Kidney (tissue), 14 donors: ENCODE results near the gene MAML3. TPM values are rescaled to one million over a fixed set of nuclear protein-coding genes. Genes with fewer than 3 reads are reported as not detected.

Experiments used
- DNase-seq, 5 donors: peaks; one replicate each; pipeline ENCODE4 v3.0.0-alpha.2; 2013 to 2020
- FAIRE-seq: peaks from 2 replicates; lab custom pipeline; 2012; peaks lifted over from hg19 to GRCh38; lab: Jason Lieb, UNC
- H3K27ac ChIP-seq, 2 donors: one replicate each; pipeline ENCODE4 v1.7.0; 2013; ENCODE audit warnings: low read depth in 2 of 2, low read length in 2 of 2, inconsistent platforms in 1 of 2
- H3K27me3 ChIP-seq: one replicate; pipeline ENCODE4 v1.7.1; 2013; ENCODE audit warnings: low read length, inconsistent platforms; ENCODE audit not compliant: control insufficient read depth, insufficient read depth
- H3K36me3 ChIP-seq, 3 donors: one replicate each; pipeline versions ENCODE4 v1.7.0 to v1.7.1; 2013; ENCODE audit warnings: low read length in 3 of 3, control low read depth in 1 of 3, inconsistent platforms in 1 of 3; ENCODE audit not compliant: insufficient read depth in 3 of 3, control insufficient read depth in 2 of 3
- H3K4me1 ChIP-seq, 3 donors: one replicate each; pipeline versions ENCODE4 v1.7.0 to v1.7.1; 2013; ENCODE audit warnings: low read length in 3 of 3, inconsistent platforms in 1 of 3, low read depth in 1 of 3; ENCODE audit not compliant: control insufficient read depth in 2 of 3, insufficient read depth in 2 of 3
- H3K4me3 ChIP-seq, 3 donors: one replicate each; pipeline versions ENCODE4 v1.7.0 to v1.8.1; 2013; ENCODE audit warnings: low read length in 3 of 3, control low read depth in 1 of 3, inconsistent platforms in 1 of 3
- H3K9ac ChIP-seq, 3 donors: one replicate each; pipeline versions ENCODE4 v1.7.0 to v1.7.1; 2013; ENCODE audit warnings: low read length in 3 of 3, control low read depth in 1 of 3, inconsistent platforms in 1 of 3
- H3K9me3 ChIP-seq, 3 donors: one replicate each; pipeline versions ENCODE4 v1.7.0 to v1.7.1; 2013; ENCODE audit warnings: low read length in 3 of 3, control low read depth in 1 of 3, inconsistent platforms in 1 of 3; ENCODE audit not compliant: control insufficient read depth in 2 of 3, insufficient read depth in 1 of 3
- intact Hi-C: fragments of 100-400 bp; cut with DNase I; formaldehyde crosslinking; loops from one replicate; pipeline ENCODE4 v1.11.1; 2022
- polyA plus RNA-seq: library from polyadenylated mRNA; stranded (reverse); fragments of 350-450 nt; fragmentation: Illumina TruSeq; extraction: RNeasy Lipid Tissue Mini Kit (QIAGEN cat#74804); gene quantifications from one replicate; pipeline ENCODE4 v1.2.3, GENCODE V29; 2014; ENCODE audit warnings: low read depth, low replicate concordance; ENCODE audit not compliant: insufficient read depth
- total RNA-seq: library from RNA; stranded (reverse); fragmentation: NEBNext Ultra II Directional; extraction: Animal tissue kit (Norgen Biotek cat#: 25700); gene quantifications from one replicate; pipeline ENCODE4 v1.2.1, GENCODE V29; 2021
- TF ChIP-seq, protein P1 (sequence below): IDR thresholded peaks from 3 replicates; pipeline ENCODE4 v1.5.1; 2012; ENCODE audit warnings: mild to moderate bottlenecking, moderate library complexity, borderline replicate concordance; ENCODE audit not compliant: insufficient read depth; ENCODE audit errors: extremely low read depth
- donor health status: control.
- donor health status: control.
- donor health status: control.
- donor health status: control.
- donor health status: control.
- donor health status: DM: yes; HTN: yes; CAD: no.
- donor health status: Normal renal cell carcinoma (clear cell type).

Gene MAML3
- total and polyA plus RNA-seq, 2 donors from 2014 or later: 1.4 to 10.4 TPM

DNA sequence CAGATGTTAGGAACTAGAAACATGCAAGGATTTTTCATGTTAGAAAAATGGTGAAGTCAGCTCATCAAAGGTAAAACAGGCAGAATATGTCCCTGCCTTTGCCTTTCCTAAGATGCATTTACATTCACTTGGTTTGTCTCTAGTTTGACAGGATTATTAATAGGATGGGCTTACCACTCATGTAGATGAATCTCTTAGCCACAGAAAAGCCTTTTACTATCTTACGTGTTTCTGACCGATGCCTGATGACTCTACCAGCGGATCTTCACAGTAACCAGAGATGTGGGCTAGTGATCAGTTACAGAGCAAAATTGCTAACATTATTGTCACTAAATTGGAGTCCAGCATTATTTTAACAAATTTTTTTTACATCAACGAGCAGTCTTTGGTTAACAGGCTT is 187.6 kb downstream of the MAML3 start:
- TF ChIP-seq, protein P1, sequence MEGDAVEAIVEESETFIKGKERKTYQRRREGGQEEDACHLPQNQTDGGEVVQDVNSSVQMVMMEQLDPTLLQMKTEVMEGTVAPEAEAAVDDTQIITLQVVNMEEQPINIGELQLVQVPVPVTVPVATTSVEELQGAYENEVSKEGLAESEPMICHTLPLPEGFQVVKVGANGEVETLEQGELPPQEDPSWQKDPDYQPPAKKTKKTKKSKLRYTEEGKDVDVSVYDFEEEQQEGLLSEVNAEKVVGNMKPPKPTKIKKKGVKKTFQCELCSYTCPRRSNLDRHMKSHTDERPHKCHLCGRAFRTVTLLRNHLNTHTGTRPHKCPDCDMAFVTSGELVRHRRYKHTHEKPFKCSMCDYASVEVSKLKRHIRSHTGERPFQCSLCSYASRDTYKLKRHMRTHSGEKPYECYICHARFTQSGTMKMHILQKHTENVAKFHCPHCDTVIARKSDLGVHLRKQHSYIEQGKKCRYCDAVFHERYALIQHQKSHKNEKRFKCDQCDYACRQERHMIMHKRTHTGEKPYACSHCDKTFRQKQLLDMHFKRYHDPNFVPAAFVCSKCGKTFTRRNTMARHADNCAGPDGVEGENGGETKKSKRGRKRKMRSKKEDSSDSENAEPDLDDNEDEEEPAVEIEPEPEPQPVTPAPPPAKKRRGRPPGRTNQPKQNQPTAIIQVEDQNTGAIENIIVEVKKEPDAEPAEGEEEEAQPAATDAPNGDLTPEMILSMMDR: no peak
- Histone ChIP-seq H3K9me3 (no peaks in the 10 kb centered on the region), H3K36me3 (no peaks in the 10 kb centered on the region), H3K4me3 (no peak overlapping the region), H3K4me1 (peaks cover 0 to 3% (median 3%) of the 10 kb centered on the region in 3 donors), H3K9ac (no peak overlapping the region), H3K27ac (no peak overlapping the region), H3K27me3 (no peaks in the 10 kb centered on the region)
- FAIRE-seq: no peak
- DNase-seq: no peak
- intact Hi-C loops: no loop called here

DNA sequence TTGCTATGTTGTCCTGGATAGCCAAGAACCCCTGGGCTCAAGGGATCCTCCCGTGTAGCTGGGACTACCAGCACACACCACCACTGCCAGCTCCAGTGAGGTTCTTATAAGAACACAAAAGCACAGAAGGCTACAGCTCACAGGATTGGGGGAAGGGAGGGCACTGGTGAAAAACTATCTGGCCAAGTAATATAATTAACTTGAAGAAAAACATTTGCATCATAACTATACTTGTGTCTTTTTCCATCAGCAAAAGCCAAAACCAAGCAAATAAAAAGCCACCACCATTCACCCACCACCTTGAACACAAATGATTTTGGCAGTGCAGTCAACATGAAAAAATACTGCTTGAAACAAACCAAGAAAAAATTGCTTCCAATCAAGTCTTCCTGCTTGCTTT is 188.2 kb downstream of the MAML3 start:
- Histone ChIP-seq H3K27ac (no peak overlapping the region), H3K4me3 (no peak overlapping the region), H3K9ac (no peak overlapping the region), H3K4me1 (peaks cover 0 to 3% (median 3%) of the 10 kb centered on the region in 3 donors), H3K36me3 (no peaks in the 10 kb centered on the region), H3K27me3 (no peaks in the 10 kb centered on the region), H3K9me3 (no peaks in the 10 kb centered on the region)
- DNase-seq (no peak), FAIRE-seq (no peak)
- intact Hi-C loops: no loop called here
- TF ChIP-seq, protein P1: no peak

DNA sequence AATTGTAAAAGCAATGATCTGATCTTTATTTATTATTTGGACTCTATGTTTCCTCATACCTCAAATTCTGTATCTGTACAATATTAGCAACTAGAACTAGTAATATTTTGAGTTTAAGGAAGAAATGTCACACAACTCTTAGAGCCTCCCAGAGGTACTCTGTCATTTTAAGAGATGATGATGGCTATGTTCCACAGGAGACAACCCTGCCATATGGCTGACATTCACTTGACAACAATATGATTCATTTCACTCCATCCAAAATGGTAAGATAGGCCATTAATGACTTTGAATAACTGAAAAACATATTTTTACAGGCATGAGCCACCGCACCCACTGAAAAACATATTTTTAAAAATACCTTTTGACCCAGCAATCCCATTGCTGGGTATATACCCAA is 190.3 kb downstream of the MAML3 start:
- Histone ChIP-seq H3K9me3 (no peaks in the 10 kb centered on the region), H3K4me1 (no peaks in the 10 kb centered on the region)
- no peak for FAIRE-seq

More for the DNA sequence above, 190.3 kb downstream of the MAML3 start:
- Histone ChIP-seq H3K36me3 (no peaks in the 10 kb centered on the region), H3K27ac (no peak overlapping the region), H3K4me3 (no peak overlapping the region), H3K27me3 (no peaks in the 10 kb centered on the region), H3K9ac (no peak overlapping the region)
- DNase-seq: no peak
- TF ChIP-seq, protein P1: no peak
- intact Hi-C loops: no loop called here
